ENCODE measurements around the gene DLEC1. TPM values are rescaled to one million over a fixed set of nuclear protein-coding genes. Genes with fewer than 3 reads are reported as not detected.

The DLEC1 gene
- total RNA-seq, 1 experiment from 2014 or later, result not detected

DNA sequence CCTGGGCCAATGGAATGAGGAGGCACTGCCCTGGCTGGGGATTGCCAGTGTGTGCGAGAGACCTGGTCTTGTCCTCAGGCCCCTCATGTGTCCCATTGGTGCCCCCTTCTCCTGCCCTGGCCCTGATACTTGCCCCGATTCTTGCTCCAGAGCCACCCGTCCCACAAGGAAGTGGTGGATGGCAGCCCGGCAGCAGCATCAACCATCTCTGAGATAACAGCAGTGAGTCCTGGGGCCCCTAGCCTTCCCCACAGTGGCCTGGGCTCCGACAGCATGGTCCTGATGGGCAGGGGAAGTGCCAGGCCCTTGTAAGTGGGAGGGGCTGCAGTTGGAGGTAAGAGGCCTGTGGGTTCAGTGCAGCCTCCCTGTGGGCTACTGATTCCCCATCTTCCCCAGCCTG is 33.0 kb upstream of the DLEC1 start:
- no peaks in the 10 kb centered on the region for H3K27me3 ChIP-seq (replicated peaks)
- no peaks in the 10 kb centered on the region for H3K9me3 ChIP-seq (replicated peaks)
- DNase-seq (ENCODE audit: low read depth in 1 of 2, low spot score in 2 of 2), result no peak
- H3K4me3 ChIP-seq, result no peak overlapping the region
- H3K36me3 ChIP-seq, result no peaks in the 10 kb centered on the region
- H3K4me1 ChIP-seq (replicated peaks), result 0 out of 2 replicates have a peak, but pooled peaks cover 4% of the 10 kb centered on the region
- no peak overlapping the region for H3K27ac ChIP-seq

- DNase-seq (ENCODE audit: low read depth in 1 of 2, low spot score in 2 of 2), result no peak
- Histone ChIP-seq H3K4me3 (no peak overlapping the region), H3K4me1 (replicated peaks) (0 out of 2 replicates have a peak, but pooled peaks cover 4% of the 10 kb centered on the region), H3K36me3 (no peaks in the 10 kb centered on the region), H3K9me3 (replicated peaks) (no peaks in the 10 kb centered on the region), H3K27me3 (replicated peaks) (no peaks in the 10 kb centered on the region), H3K27ac (no peak overlapping the region)
These were observed 32.5 kb upstream of the DLEC1 start for GRCh38 chr3:38006445-38006995.

GRCh38 chr3:38007754-38008090 is 31.3 kb upstream of the DLEC1 start:
- no peak overlapping the region for H3K4me3 ChIP-seq
- no peaks in the 10 kb centered on the region for H3K27me3 ChIP-seq (replicated peaks)
- DNase-seq (ENCODE audit: low read depth in 1 of 2, low spot score in 2 of 2), result no peak
- 0 out of 2 replicates have a peak, but pooled peaks cover 4% of the 10 kb centered on the region for H3K4me1 ChIP-seq (replicated peaks)
- no peaks in the 10 kb centered on the region for H3K9me3 ChIP-seq (replicated peaks)
- no peak overlapping the region for H3K27ac ChIP-seq
- H3K36me3 ChIP-seq, result no peaks in the 10 kb centered on the region

- Histone ChIP-seq H3K4me1 (replicated peaks) (0 out of 2 replicates have a peak, but pooled peaks cover 4% of the 10 kb centered on the region), H3K36me3 (no peaks in the 10 kb centered on the region), H3K4me3 (no peak overlapping the region), H3K27ac (no peak overlapping the region), H3K9me3 (replicated peaks) (no peaks in the 10 kb centered on the region), H3K27me3 (replicated peaks) (no peaks in the 10 kb centered on the region)
- no peak for DNase-seq (ENCODE audit: low read depth in 1 of 2, low spot score in 2 of 2)
These were observed 30.8 kb upstream of the DLEC1 start for GRCh38 chr3:38008191-38008701.

GRCh38 chr3:38008971-38009580 is 29.9 kb upstream of the DLEC1 start:
- no peak overlapping the region for H3K4me3 ChIP-seq
- H3K4me1 ChIP-seq (replicated peaks), result 0 out of 2 replicates have a peak, but pooled peaks cover 4% of the 10 kb centered on the region
- H3K27ac ChIP-seq, result no peak overlapping the region
- no peaks in the 10 kb centered on the region for H3K36me3 ChIP-seq
- no peaks in the 10 kb centered on the region for H3K27me3 ChIP-seq (replicated peaks)
- no peak for DNase-seq (ENCODE audit: low read depth in 1 of 2, low spot score in 2 of 2)
- H3K9me3 ChIP-seq (replicated peaks), result no peaks in the 10 kb centered on the region

DNA sequence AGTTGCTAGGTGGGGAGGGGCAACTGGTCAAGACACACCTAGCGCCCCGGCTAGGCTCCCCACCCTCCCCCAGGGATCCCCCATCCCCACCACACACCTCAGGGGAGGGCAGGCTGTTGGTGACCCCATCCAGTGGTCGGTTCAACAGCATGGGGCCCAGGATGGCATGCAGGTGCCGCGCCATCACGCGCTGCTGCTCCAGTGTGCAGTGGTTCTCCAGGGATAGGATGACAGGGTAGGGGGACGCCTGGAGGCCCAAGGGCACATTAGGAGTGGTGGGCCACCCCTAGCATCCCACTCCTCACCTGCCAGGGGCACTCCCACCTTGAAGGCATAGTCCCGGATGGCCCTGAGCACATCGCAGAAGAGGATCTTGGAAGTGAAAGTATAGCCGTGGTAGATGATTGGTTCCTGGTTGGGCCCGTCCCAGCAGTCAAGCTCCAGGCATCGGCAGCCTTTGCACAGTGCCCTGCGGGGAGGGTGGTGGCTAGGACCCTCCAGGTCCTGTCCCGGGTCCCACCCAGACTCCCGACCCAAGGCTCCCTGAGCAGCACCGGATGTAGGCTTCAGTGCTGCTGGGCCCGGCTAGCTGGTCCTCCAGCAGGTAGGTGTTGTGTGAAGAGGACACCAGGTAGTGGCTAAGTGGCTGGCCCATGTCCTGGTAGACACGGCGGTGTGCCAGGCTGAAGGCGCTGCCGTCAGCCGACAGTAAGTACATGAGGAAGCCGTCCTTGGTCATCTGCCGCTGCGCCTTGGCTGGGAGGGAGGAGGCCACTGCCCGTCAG is 29.0 kb upstream of the DLEC1 start:
- DNase-seq (ENCODE audit: low read depth in 1 of 2, low spot score in 2 of 2), result no peak
- no peaks in the 10 kb centered on the region for H3K27me3 ChIP-seq (replicated peaks)
- no peaks in the 10 kb centered on the region for H3K9me3 ChIP-seq (replicated peaks)
- H3K27ac ChIP-seq, result no peak overlapping the region
- no peak overlapping the region for H3K4me3 ChIP-seq
- H3K36me3 ChIP-seq, result no peaks in the 10 kb centered on the region
- H3K4me1 ChIP-seq (replicated peaks), result no peaks in the 10 kb centered on the region

DNA sequence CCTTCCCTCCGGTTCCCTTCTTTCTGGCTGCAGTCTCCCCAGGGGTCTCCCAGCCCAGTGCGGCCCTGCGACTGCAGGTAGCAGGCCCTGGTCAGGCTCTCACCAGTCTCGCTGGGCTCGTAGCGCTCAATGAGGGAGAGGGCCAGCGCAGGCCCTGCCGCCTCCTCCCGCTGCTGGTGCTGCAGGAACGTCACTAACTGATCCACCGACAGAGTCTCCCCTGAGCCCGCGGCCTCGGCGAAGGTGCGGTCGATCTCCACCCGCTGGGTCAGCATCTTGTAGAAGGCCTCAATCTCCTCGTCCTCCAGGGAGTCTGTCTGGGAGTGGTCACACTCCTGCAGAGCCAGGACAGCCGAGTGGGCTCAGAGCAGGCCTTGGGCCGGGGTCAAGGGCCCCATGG is 27.9 kb upstream of the DLEC1 start:
- H3K4me3 ChIP-seq, result no peak overlapping the region
- H3K27ac ChIP-seq, result no peak overlapping the region
- no peaks in the 10 kb centered on the region for H3K36me3 ChIP-seq
- no peaks in the 10 kb centered on the region for H3K4me1 ChIP-seq (replicated peaks)
- H3K9me3 ChIP-seq (replicated peaks), result no peaks in the 10 kb centered on the region
- DNase-seq (ENCODE audit: low read depth in 1 of 2, low spot score in 2 of 2), result no peak
- no peaks in the 10 kb centered on the region for H3K27me3 ChIP-seq (replicated peaks)

- Histone ChIP-seq H3K27me3 (replicated peaks) (no peaks in the 10 kb centered on the region), H3K27ac (no peak overlapping the region), H3K4me3 (no peak overlapping the region), H3K36me3 (0 out of 2 replicates have a peak, but pooled peaks cover 5% of the 10 kb centered on the region), H3K9me3 (replicated peaks) (no peaks in the 10 kb centered on the region), H3K4me1 (replicated peaks) (no peaks in the 10 kb centered on the region)
- DNase-seq (ENCODE audit: low read depth in 1 of 2, low spot score in 2 of 2), result no peak
These were observed 23.5 kb upstream of the DLEC1 start for GRCh38 chr3:38015485-38015884.

DNA sequence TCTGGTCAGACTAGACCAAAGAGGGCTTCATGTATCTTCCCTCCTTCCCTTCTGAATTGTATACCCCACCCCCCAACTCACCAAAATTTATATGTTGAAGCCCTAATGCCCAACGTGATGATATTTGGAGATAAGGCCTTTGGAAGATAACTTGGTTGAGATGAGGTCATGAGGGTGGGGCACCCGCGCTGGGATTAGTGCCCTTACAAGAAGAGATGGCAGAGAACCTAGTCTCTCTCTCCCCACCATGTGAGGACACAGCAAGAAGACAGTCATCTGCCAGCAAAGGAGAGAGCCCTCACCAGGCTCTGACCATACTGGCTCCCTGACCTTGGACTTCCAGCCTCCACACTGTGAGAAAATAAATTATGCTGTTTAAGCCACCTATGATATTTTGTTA is 23.0 kb upstream of the DLEC1 start:
- no peaks in the 10 kb centered on the region for H3K4me1 ChIP-seq (replicated peaks)
- no peak overlapping the region for H3K27ac ChIP-seq
- no peaks in the 10 kb centered on the region for H3K9me3 ChIP-seq (replicated peaks)
- no peak for DNase-seq (ENCODE audit: low read depth in 1 of 2, low spot score in 2 of 2)
- 0 out of 2 replicates have a peak, but pooled peaks cover 5% of the 10 kb centered on the region for H3K36me3 ChIP-seq
- no peak overlapping the region for H3K4me3 ChIP-seq
- no peaks in the 10 kb centered on the region for H3K27me3 ChIP-seq (replicated peaks)

- no peak overlapping the region for H3K27ac ChIP-seq
- H3K36me3 ChIP-seq, result 0 out of 2 replicates have a peak, but pooled peaks cover 5% of the 10 kb centered on the region
- DNase-seq (ENCODE audit: low read depth in 1 of 2, low spot score in 2 of 2), result no peak
- H3K4me3 ChIP-seq, result no peak overlapping the region
- no peaks in the 10 kb centered on the region for H3K27me3 ChIP-seq (replicated peaks)
- no peaks in the 10 kb centered on the region for H3K4me1 ChIP-seq (replicated peaks)
- H3K9me3 ChIP-seq (replicated peaks), result no peaks in the 10 kb centered on the region
These were observed 22.6 kb upstream of the DLEC1 start for GRCh38 chr3:38016410-38016809.

DNA sequence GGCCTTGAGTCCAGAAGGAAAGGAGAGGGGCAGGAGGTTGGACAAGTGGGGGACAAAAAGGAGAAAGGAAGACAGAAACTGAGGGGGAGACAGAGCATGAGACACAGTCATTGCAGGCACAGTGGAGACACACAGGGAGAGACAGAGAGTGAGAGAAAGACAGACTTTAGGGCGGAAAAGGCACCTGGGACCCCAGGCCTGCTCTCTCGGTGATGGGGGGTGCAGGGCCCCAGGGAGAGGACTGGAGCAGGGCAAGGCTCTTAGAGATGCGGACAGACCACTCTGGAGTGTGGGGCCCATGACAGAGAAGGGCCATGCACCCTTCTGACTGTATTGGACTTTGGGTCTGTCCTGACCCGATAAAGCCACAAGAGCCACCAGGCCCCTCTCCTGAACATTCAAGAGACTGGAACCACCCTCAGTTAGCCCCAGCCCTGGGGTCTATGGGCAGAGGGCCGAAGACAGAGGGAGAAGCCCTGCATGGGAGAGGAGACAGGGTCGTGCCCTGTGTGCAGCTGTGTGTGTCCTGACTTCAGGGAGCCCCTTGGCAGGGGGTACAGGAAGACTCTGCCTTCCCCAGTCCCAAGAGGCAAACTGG is 22.1 kb upstream of the DLEC1 start:
- H3K4me1 ChIP-seq (replicated peaks), result no peaks in the 10 kb centered on the region
- H3K36me3 ChIP-seq, result 0 out of 2 replicates have a peak, but pooled peaks cover 5% of the 10 kb centered on the region
- no peaks in the 10 kb centered on the region for H3K27me3 ChIP-seq (replicated peaks)
- H3K9me3 ChIP-seq (replicated peaks), result no peaks in the 10 kb centered on the region
- H3K27ac ChIP-seq, result no peak overlapping the region
- no peak for DNase-seq (ENCODE audit: low read depth in 1 of 2, low spot score in 2 of 2)
- no peak overlapping the region for H3K4me3 ChIP-seq

DNA sequence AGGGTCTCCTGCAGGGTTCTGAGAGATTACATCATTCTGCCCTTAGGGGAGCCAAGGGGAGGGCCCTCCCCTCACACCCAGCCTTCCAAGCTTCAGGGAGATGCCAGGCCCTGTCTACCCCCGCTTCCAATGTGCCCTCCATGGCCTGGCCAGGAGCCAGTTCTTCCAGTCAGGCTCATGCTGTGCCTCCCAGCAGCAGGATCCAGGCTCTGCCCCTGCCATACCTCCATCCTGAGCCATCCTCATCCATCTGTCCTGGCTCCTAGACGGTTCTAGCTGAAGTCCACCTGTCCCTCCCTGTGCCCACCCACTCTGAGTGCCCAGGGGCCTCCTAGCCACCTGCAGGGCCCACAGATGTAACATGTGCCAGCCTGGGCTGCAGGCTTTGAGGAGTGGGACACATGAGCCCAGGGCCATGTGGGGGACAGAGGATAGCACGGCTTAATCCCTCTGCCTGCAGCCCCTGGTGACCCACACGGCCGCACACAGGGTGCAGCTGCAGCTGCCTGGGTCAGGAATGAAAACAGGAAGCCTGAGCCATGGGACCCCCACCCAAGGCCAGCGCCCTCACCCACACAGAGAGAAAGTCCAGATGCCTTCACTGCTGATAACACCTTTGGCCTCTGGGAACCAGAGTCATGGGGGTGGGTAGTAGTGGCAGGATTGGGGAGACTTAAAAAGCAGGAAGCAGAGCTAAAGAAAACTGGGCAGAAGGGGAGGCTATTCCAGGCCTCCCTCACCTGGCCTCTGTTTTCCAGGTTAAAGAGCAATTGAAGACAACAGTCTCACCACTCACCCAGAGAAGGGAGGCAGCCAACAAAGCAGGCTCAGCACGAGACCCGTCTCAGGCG is 21.3 kb upstream of the DLEC1 start:
- Histone ChIP-seq H3K36me3 (0 out of 2 replicates have a peak, but pooled peaks cover 5% of the 10 kb centered on the region), H3K4me3 (no peak overlapping the region), H3K27me3 (replicated peaks) (no peaks in the 10 kb centered on the region), H3K4me1 (replicated peaks) (no peaks in the 10 kb centered on the region), H3K9me3 (replicated peaks) (no peaks in the 10 kb centered on the region), H3K27ac (no peak overlapping the region)
- no peak for DNase-seq (ENCODE audit: low read depth in 1 of 2, low spot score in 2 of 2)
